ENCODE results near the gene RAP1A. TPM values are rescaled to one million over a fixed set of nuclear protein-coding genes. Genes with fewer than 3 reads are reported as not detected.
"Not testable (repeated sequence)": the region's sequence is repeated elsewhere in the genome, so short reads cannot be mapped to it uniquely, and the experiment has no call there.

Gene RAP1A
- polyA plus RNA-seq, 1 donor: 50.2 TPM

- DNase-seq: peak; percentile 79
These were observed 119.0 kb downstream of the RAP1A start for GRCh38 chr1:111738436-111739193.

DNA sequence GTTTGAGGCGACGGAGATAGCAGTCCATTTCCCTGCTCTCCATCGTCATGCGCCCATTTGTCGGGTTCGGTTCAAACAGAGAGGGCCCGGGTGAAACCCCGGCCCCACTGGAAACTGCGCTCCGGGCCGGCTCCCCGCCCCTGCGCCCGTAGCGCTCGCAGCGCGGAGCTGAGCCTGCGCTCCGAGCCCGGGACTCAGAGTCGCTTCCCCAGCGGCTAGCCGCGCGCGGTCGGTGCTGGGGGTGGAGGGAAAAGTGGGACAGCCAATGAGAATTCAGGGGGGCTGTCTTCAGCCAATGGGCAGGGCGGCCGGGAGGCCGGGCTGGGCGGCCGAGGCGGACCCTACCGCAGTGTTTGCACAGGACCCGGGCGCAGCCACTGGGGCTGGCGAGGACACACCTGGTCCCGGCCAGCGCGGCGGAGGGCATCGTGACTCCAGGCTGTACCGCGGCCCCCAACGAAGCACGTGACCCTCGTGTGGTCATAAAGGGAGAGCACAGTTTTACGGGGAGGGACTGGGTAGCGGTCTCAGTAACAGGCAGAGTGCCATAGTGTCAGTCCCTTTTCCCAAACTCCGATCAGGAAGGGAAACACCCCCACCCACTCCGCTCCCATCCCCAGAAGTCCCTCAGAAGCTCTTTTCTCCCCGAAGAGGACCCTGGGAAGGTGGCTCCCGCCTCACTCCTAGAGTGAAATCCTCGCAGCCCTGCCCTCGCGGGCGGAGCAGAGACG is 119.8 kb downstream of the RAP1A start, which contains the start of gene INKA2:
Gene INKA2, minus strand, starts transcription at position 202 of the 731 bp plus-strand sequence. Its CDS starts 153 bp downstream, at position 49.
- peak; percentile 83 for DNase-seq

DNA sequence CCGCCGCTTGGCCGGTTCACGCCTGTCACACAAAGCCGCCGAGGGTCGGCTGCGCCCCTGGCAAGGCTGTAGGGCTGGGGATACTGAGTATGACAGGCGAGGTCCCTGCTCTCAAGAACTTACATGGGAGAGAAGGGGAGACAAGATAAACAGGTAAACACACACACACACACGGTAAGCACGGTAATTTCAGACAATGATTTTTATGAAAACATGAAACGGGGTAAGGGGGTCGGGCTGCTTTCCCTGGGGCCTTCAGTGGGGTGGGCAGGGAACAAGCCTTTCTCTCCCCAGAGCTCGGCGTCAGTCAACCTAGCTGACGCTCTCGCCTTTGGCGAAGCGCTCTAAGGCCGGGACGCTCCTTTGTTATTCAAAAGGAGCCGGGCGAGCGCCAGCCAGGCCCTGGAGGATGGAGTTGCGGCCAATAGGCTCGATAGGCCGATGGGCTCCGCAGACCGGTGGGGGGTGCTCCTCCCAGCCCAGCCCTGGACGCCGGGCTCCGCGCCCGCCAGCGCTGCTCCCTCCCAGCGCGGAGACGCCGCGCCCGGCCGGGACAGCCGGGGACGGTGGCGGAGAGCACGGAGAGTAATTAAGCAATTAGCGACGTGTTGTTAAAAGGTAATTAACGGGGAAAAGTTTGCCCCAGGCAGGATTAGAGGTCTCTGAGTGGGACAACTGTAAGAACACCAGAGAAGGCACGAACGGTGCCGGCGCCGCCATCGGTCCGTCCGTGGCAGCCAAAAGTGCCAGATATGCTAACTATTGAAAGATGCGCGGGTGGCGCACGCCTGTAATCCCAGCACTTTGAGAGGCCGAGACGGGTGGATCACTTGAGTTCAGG is 120.6 kb downstream of the RAP1A start:
- no peak for DNase-seq

GRCh38 chr1:111742292-111742691 is 122.7 kb downstream of the RAP1A start:
- DNase-seq: not testable (repeated sequence)

DNA sequence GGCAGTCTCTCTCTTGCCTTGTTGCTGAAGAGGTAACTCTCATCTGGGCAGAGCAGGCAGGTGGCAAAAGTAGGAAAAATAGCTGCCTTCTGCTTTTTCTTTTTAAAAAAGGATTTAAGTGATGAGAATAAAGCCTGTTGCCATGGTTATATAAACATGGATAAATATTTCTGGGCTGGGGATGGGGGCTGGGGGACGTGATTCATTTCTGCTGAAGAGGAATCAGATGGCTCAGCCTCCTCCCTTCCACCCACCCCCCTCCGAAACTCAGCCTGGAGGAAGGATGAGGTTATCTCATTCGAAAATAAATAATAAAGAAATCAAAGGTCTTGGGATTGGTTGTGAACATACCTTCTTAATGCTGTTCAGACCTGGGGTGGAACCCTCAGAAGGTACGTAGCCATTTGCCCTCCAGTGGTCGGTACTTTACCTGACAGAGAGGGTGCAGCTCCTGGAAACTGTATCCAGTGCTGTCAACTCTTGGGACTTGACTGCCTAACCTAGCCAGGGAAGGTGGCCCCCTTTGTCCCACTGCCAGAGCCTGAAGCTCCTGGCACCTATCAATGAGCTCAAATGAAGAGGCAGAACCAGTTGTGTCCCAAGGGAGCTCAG is 123.5 kb downstream of the RAP1A start:
- no peak for DNase-seq

- DNase-seq: no peak
These were observed 124.1 kb downstream of the RAP1A start for GRCh38 chr1:111743679-111744101.

GRCh38 chr1:111745675-111746613 is 126.4 kb downstream of the RAP1A start:
- DNase-seq: no peak

DNA sequence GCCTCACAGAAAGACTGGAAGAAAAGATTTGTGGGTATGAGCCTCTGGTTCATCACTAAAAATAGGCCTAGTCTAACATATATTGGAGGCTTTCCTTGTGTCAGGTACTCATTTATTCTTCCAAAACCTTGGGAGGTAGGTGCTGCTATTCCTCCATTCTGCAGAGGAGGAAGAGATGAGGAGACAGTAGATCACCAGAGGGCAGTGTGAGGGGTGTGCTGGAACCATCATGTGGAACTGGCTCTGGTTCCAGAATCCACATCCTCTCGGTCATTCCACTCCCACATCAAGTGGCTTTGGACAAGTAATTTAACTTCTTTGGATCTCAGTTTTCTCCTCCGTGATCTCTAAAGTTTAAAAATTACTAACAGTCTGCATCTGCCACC is 127.0 kb downstream of the RAP1A start:
- DNase-seq: no peak

GRCh38 chr1:111747282-111747734 is 127.7 kb downstream of the RAP1A start:
- DNase-seq: no peak

DNA sequence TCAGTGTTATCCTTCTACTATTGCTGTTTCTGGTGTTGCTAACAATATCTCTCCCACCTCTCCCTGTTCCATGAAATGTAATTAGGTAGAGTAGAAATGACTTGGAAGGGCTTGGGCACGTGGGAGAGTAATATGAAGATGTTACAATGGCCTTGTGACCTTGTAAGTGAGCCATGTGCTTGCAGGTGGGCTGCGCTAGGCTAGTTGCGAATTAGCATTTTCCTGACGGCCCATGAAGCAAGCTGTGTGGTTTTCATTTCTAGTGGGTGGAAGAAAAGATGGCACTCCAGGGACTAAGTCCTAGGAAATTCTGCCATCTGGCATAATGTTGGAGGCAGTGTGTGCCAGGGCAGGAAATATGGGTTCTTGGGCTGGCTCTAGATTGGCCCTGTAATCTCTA is 128.4 kb downstream of the RAP1A start:
- no peak for DNase-seq

GRCh38 chr1:111749628-111750027 is 130.0 kb downstream of the RAP1A start:
- DNase-seq: no peak

DNA sequence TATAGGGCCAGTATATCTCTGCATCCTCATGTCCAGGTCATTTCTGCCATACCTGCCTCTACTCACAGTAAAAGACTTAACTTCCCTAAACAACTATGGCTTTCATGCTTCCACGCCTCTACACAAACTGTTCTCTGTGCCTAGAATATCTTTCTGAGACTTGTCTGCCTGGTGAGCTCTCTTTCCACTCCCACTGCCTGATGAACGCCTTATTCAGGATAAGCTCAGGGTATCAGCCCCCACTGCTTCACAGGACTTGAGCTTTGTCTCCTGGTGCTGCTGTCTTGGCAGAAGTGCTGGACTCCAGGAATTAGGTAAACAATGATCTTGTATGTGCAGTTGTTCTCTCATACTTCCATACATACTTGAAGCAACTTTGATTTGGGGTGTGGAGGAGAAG is 131.3 kb downstream of the RAP1A start:
- no peak for DNase-seq

- DNase-seq: no peak
These were observed 132.5 kb downstream of the RAP1A start for GRCh38 chr1:111751906-111752575.

DNA sequence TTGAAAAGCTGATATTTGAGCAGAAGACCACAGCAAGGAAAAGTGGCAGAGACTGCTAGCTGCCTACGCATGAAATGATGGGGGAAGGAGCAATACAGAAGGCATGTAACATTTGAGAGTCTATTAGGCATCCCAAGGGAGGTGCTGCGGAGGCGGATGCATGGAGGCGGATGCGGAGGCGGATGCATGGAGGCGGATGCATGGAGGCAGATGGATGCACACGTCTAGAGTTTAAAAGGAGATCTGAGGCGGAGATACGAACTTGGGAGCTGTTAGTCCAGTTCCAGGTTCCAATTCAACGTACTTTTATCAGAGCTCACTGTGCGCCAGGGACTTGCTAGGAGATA is 135.4 kb downstream of the RAP1A start:
- DNase-seq: peak; percentile 61

GRCh38 chr1:111755331-111756123 is 135.9 kb downstream of the RAP1A start, which contains the start of gene DDX20:
DDX20 (plus strand) TSS chr1:111755901; CDS start chr1:111755925, 24 bp downstream.
- DNase-seq: peak; percentile 95

GRCh38 chr1:111756124-111756513 is 136.5 kb downstream of the RAP1A start:
- no peak for DNase-seq

- no peak for DNase-seq
These were observed 138.8 kb downstream of the RAP1A start for GRCh38 chr1:111758373-111758772.

DNA sequence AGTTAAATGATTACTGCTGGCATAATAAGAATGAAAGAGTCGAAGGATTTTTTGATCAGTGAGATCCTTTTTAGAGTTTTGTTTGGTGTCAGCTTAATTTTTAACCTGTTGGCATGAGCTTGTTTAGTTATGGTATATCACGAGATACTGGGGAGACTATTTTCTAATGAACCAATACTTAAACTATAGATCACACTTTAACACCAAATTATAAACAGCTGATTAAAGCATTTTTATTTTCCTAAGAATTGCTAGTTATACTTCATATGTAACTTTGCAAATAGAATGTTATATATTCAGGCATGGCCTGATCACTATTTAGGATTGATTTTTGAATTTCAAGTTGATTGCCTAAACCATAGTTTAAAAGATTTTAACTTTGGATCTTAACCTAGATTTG is 142.1 kb downstream of the RAP1A start:
- DNase-seq: no peak

- no peak for DNase-seq
These were observed 142.7 kb downstream of the RAP1A start for GRCh38 chr1:111762332-111762731.
